GM12891 (cell line): Measurements from ENCODE around the gene NRTN.

Experiments
- PAX5 ChIP-seq: IDR thresholded peaks from 2 replicates; pipeline ENCODE4 v1.6.1; 2011; ENCODE audit warnings: low read length, moderate library complexity, mild to moderate bottlenecking; ENCODE audit not compliant: insufficient read depth, severe bottlenecking
- POLR2A ChIP-seq: IDR thresholded peaks from 2 replicates; pipeline ENCODE4 v1.6.1; 2011; ENCODE audit warnings: low read depth, low read length, control low read depth
- POLR2AphosphoS5 ChIP-seq: IDR thresholded peaks from 2 replicates; pipeline ENCODE4 v1.6.1; 2011; ENCODE audit warnings: low read depth, low read length, control low read depth
- SPI1 ChIP-seq: IDR thresholded peaks from 2 replicates; pipeline ENCODE4 v1.6.1; 2011; ENCODE audit warnings: low read depth, low read length, control low read depth
- TAF1 ChIP-seq: IDR thresholded peaks from 2 replicates; pipeline ENCODE4 v1.6.1; 2011; ENCODE audit warnings: low read depth, low read length, control low read depth

DNA sequence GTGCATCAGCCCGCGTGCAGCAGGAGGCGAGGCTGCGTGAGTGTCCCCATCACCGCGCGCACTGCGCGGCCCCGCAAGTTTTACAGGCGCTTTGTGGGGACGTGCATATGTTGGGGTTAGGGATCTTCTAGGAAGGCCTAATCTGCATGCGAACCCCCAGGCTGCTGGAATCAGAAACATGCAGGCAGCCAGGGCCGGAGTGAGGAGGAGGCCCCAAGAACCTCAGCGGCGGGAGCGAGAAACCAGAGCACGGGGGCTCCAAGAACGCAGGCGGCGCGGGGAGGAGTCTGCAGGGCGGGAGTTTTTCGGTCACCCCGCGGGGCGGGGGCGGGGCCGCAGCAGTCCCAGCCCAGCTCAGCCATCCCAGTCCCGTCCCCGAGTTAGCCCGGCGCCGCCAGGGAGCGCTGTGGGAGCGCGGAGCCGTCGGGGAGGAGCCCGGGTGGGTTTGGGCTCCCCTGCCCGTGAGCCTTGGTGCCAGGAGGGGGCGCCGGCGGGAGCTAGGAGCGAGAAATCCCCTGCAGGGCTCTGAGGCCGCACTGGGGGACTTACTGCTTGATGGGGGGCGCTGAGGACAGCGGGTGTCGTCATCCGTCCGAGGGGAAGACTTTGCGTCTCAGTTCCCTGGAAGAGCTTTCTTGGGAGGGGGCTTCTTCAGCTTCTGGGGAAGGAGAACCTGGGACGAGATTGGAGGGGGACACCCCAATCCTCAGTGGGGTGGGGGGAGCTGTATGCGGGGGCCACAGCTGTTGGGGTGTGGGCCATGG, 933 bp upstream of the NRTN start:
- TF ChIP-seq TAF1 (no peak), POLR2AphosphoS5 (no peak), POLR2A (no peak), PAX5 (no peak), SPI1 (no peak)
